ENCODE data around the gene RHEBL1. TPM values are rescaled to one million over a fixed set of nuclear protein-coding genes. Genes with fewer than 3 reads are reported as not detected.
A peak's percentile ranks its signal among the peaks of the same experiment; 100 is the strongest.

The RHEBL1 gene
- total and polyA plus RNA-seq, 10 donors = 2.0 to 6.7 (median 3.1) TPM

- TF ChIP-seq POLR2AphosphoS5 (IDR thresholded peaks at IDR 0.05) = peak in 1 of 3 donors; percentile 42
- no peak for TF ChIP-seq CTCF (IDR thresholded peaks at IDR 0.05 in 8 of 11, conservative IDR thresholded peaks at IDR 0.05 in 3 of 11)
- no peak for TF ChIP-seq POLR2A (IDR thresholded peaks at IDR 0.05)
- intact Hi-C loops (cut with DNase I; ENCODE audit: low total_unique reads) = no loop called here
- no peaks in the 10 kb centered on the region for H3K27me3 ChIP-seq (replicated peaks in 1 of 7)
- H3K27ac ChIP-seq = no peak overlapping the region
- WGBS, 5 donors = 90 to 94% (median 93%) methylated on average over 23 to 30 of the region's 30 CpGs
- H3K4me1 ChIP-seq = peaks cover 0 to 10% (median 0%) of the 10 kb centered on the region in 6 donors
- H3K4me3 ChIP-seq = no peak overlapping the region
- no peaks in the 10 kb centered on the region for H3K9me3 ChIP-seq
- H3K36me3 ChIP-seq = peaks cover 9 to 100% (median 92%) of the 10 kb centered on the region in 6 donors
- DNase-seq = no peak
These were observed 30.1 kb downstream of the RHEBL1 start for GRCh38 chr12:49039421-49040363.

- no peak overlapping the region for H3K27ac ChIP-seq
- H3K27me3 ChIP-seq (replicated peaks in 1 of 7) = no peaks in the 10 kb centered on the region
- intact Hi-C loops (cut with DNase I; ENCODE audit: low total_unique reads) = no loop called here
- peaks cover 8 to 100% (median 92%) of the 10 kb centered on the region in 6 donors for H3K36me3 ChIP-seq
- no peak for DNase-seq
- H3K9me3 ChIP-seq = no peaks in the 10 kb centered on the region
- 93 to 99% (median 96%) methylated on average over 13 to 20 of the region's 20 CpGs for WGBS, 5 donors
- H3K4me1 ChIP-seq = no peaks in the 10 kb centered on the region
- no peak for TF ChIP-seq POLR2A (IDR thresholded peaks at IDR 0.05)
- peak in 1 of 3 donors; percentile 11 for TF ChIP-seq POLR2AphosphoS5 (IDR thresholded peaks at IDR 0.05)
- no peak overlapping the region for H3K4me3 ChIP-seq
These were observed 31.4 kb downstream of the RHEBL1 start for GRCh38 chr12:49038291-49038955.

GRCh38 chr12:49037947-49038237, 31.9 kb downstream of the RHEBL1 start:
- H3K4me3 ChIP-seq = no peak overlapping the region
- H3K27ac ChIP-seq = no peak overlapping the region
- peak in 2 of 3 donors; percentile 9 to 69 for TF ChIP-seq POLR2AphosphoS5 (IDR thresholded peaks at IDR 0.05)
- TF ChIP-seq POLR2A (IDR thresholded peaks at IDR 0.05) = no peak
- intact Hi-C loops (cut with DNase I; ENCODE audit: low total_unique reads) = no loop called here
- no peaks in the 10 kb centered on the region for H3K9me3 ChIP-seq
- H3K36me3 ChIP-seq = peaks cover 8 to 100% (median 92%) of the 10 kb centered on the region in 6 donors
- 87 to 96% (median 94%) methylated on average over 6 to 7 of the region's 7 CpGs for WGBS, 5 donors
- no peaks in the 10 kb centered on the region for H3K27me3 ChIP-seq (replicated peaks in 1 of 7)
- DNase-seq = no peak
- H3K4me1 ChIP-seq = no peaks in the 10 kb centered on the region

GRCh38 chr12:49037111-49037946, 32.5 kb downstream of the RHEBL1 start:
- intact Hi-C loops (cut with DNase I; ENCODE audit: low total_unique reads) = no loop called here
- TF ChIP-seq POLR2AphosphoS5 (IDR thresholded peaks at IDR 0.05) (peak in 2 of 3 donors; percentile 27 to 44), CTCF (IDR thresholded peaks at IDR 0.05 in 8 of 11, conservative IDR thresholded peaks at IDR 0.05 in 3 of 11) (no peak), POLR2A (IDR thresholded peaks at IDR 0.05) (no peak)
- Histone ChIP-seq H3K36me3 (peaks cover 8 to 100% (median 92%) of the 10 kb centered on the region in 6 donors), H3K27me3 (replicated peaks in 1 of 7) (no peaks in the 10 kb centered on the region), H3K4me1 (no peaks in the 10 kb centered on the region), H3K27ac (no peak overlapping the region), H3K4me3 (no peak overlapping the region), H3K9me3 (no peaks in the 10 kb centered on the region)
- 93 to 98% (median 95%) methylated on average over 5 to 9 of the region's 9 CpGs for WGBS, 5 donors
- peak; percentile 71 for DNase-seq
